GM19395 (cell line): ENCODE results near the gene NOS1AP.
"Not testable (repeated sequence)": the region's sequence is repeated elsewhere in the genome, so short reads cannot be mapped to it uniquely, and the experiment has no call there.

Experiments
- ATAC-seq: cut with Tn5 transposase; IDR thresholded peaks from one replicate; pipeline ENCODE4 v1.9.1; 2021; ENCODE audit warnings: mild to moderate bottlenecking, moderate library complexity; ENCODE audit not compliant: unreplicated experiment

Gene NOS1AP

GRCh38 chr1:162056579-162056978 is 12.9 kb upstream of the NOS1AP start:
- ATAC-seq = no peak

- ATAC-seq = no peak
Observed at GRCh38 chr1:162059721-162060120, 9.8 kb upstream of the NOS1AP start.

GRCh38 chr1:162060314-162060713 is 9.2 kb upstream of the NOS1AP start:
- no peak for ATAC-seq

GRCh38 chr1:162062542-162063015 is 6.9 kb upstream of the NOS1AP start:
- no peak for ATAC-seq

- no peak for ATAC-seq
Observed at GRCh38 chr1:162065016-162065415, 4.5 kb upstream of the NOS1AP start.

GRCh38 chr1:162066836-162067235 is 2.7 kb upstream of the NOS1AP start:
- ATAC-seq = not testable (repeated sequence)

GRCh38 chr1:162067466-162067865 is 2.0 kb upstream of the NOS1AP start:
- ATAC-seq = no peak

- ATAC-seq = no peak
Observed at GRCh38 chr1:162068301-162068700, 1.2 kb upstream of the NOS1AP start.

GRCh38 chr1:162070094-162070748 is 730 bp downstream of the NOS1AP start:
- no peak for ATAC-seq

GRCh38 chr1:162070825-162071224 is 1.3 kb downstream of the NOS1AP start:
- ATAC-seq = no peak

- no peak for ATAC-seq
Observed at GRCh38 chr1:162072740-162073139, 3.2 kb downstream of the NOS1AP start.

- ATAC-seq = no peak
Observed at GRCh38 chr1:162074276-162075005, 5.0 kb downstream of the NOS1AP start.

- no peak for ATAC-seq
Observed at GRCh38 chr1:162075862-162076261, 6.4 kb downstream of the NOS1AP start.

- ATAC-seq = no peak
Observed at GRCh38 chr1:162077648-162078299, 8.3 kb downstream of the NOS1AP start.

- ATAC-seq = no peak
Observed at GRCh38 chr1:162079030-162079429, 9.5 kb downstream of the NOS1AP start.

GRCh38 chr1:162080472-162081015 is 11.1 kb downstream of the NOS1AP start:
- no peak for ATAC-seq

- no peak for ATAC-seq
Observed at GRCh38 chr1:162081316-162081715, 11.8 kb downstream of the NOS1AP start.

- not testable (repeated sequence) for ATAC-seq
Observed at GRCh38 chr1:162082080-162082479, 12.6 kb downstream of the NOS1AP start.

GRCh38 chr1:162083273-162083672 is 13.8 kb downstream of the NOS1AP start:
- ATAC-seq = no peak

GRCh38 chr1:162085991-162086390 is 16.5 kb downstream of the NOS1AP start:
- ATAC-seq = no peak

GRCh38 chr1:162087111-162087510 is 17.6 kb downstream of the NOS1AP start:
- ATAC-seq = no peak

- ATAC-seq = no peak
Observed at GRCh38 chr1:162087574-162087973, 18.1 kb downstream of the NOS1AP start.
